Middle frontal gyrus (tissue), 1 donor: ENCODE results near the gene FMO5.

ENCODE experiments used
- DNase-seq: peaks from one replicate; pipeline ENCODE4 v3.0.0-alpha.2; 2015; ENCODE audit warnings: low spot score; ENCODE audit errors: extremely low spot score

The FMO5 gene, protein sequence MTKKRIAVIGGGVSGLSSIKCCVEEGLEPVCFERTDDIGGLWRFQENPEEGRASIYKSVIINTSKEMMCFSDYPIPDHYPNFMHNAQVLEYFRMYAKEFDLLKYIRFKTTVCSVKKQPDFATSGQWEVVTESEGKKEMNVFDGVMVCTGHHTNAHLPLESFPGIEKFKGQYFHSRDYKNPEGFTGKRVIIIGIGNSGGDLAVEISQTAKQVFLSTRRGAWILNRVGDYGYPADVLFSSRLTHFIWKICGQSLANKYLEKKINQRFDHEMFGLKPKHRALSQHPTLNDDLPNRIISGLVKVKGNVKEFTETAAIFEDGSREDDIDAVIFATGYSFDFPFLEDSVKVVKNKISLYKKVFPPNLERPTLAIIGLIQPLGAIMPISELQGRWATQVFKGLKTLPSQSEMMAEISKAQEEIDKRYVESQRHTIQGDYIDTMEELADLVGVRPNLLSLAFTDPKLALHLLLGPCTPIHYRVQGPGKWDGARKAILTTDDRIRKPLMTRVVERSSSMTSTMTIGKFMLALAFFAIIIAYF

DNA sequence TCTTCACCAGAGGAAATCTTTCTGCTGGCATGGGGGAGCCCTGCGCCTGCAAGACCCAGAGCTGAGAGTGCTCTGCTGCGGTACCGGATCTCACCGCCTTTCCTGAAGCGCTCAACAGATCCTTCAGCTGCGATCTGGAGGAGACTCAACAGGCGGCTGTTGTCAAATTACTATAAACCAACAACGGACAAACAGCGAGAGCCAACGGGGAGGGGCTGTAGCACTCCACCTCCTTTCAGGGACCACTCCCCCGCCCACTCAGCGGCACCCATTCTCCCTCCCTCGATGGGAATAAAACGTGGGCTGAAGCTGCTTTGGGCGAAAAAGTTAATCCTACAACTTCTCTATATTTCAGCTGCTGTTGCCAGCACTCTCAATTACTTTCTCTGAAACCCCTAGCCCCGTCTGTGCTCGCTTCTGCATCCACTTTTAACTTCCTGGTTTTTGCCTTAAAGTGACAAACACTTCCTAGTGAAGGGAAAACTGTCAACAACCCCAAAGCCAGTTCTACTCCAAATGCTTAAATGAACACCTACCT lies at the start of gene FMO5:
Gene FMO5 (minus strand): TSS at position 147 of the 538 bp plus-strand sequence. CDS start 310 bp downstream, outside the sequence.
- DNase-seq: no peak

GRCh38 chr1:147273409-147274336 lies 48.5 kb upstream of the FMO5 start:
- DNase-seq: peak; percentile 18

- DNase-seq: no peak
These were observed 46.9 kb upstream of the FMO5 start for GRCh38 chr1:147272042-147272441.

GRCh38 chr1:147270721-147271120 lies 45.6 kb upstream of the FMO5 start:
- DNase-seq: no peak

DNA sequence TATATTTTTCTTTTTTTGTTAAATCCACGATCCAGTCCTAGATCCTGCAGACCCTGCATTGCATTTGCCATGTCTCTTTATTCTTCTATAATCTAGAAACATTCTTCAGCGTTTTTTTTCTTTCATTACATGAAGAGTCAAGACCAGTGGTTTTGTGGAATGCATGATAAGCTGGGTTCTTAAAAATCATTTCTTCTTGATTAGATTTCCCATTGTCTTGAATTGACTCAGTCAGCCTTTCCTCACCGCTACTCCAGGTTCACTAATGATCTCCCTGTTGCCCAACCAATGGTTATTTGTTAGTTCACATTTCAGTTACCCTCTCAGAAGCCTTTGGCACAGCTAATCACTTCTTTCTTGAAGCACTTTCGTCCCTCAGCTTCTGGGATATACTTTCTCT lies 42.6 kb upstream of the FMO5 start:
- no peak for DNase-seq

- no peak for DNase-seq
These were observed 41.2 kb upstream of the FMO5 start for GRCh38 chr1:147266381-147266780.

GRCh38 chr1:147264158-147264768 lies 39.1 kb upstream of the FMO5 start:
- DNase-seq: no peak

DNA sequence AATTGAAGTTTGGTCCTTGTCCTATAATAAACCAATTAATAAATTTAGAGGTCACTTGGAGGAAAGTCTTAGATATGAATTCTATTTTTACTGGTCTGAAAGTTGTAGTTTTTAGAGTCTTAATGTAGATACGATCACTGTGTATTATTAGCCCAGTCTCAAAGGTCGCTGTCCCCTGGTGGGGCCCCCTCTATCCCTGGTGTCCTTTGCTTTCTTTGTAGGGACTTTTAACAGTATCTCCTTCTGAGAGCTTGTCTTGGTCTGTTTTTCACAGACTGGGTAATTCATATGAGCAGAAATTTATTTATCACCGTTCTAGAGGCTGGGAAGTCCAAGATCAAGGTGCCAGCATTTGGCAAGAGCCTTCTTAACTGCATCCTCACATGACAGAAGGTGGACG lies 35.8 kb upstream of the FMO5 start:
- no peak for DNase-seq

GRCh38 chr1:147252540-147252939 lies 27.4 kb upstream of the FMO5 start:
- no peak for DNase-seq

- DNase-seq: no peak
These were observed 22.6 kb upstream of the FMO5 start for GRCh38 chr1:147247656-147248238.

DNA sequence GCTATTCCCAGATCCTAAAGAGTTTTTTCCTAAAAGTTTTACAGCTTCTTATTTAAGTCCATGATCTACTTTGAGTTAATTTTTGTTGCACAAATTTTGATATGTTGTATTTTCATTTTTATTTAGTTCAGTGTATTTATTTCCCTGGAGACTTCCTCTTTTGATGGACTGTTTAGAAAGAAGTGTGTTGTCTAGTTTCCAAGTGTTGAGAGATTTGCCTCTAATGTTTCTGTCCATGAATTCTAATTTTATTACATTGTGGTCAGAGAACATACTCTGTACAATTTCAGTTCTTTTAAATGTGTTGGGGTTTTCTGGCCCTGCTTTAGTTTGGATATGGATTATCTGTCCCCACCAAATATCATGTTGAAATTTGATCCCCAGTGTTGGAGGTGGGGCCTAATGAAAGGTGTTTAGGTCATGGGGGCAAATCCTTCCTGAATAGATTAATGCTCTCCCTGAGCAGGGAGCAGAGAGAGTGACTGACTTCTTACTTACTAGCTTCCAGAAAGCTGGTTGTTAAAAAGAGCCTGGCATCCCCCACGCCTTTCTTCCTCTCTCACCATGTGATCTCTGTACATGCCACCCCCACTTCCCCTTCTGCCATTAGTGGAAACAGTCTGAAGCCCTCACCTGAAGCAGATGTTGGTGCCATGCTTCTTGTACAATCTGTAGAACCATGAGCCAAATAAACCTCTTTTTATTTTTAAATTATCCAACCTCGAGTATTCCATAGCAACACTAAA lies 21.9 kb upstream of the FMO5 start:
- no peak for DNase-seq

DNA sequence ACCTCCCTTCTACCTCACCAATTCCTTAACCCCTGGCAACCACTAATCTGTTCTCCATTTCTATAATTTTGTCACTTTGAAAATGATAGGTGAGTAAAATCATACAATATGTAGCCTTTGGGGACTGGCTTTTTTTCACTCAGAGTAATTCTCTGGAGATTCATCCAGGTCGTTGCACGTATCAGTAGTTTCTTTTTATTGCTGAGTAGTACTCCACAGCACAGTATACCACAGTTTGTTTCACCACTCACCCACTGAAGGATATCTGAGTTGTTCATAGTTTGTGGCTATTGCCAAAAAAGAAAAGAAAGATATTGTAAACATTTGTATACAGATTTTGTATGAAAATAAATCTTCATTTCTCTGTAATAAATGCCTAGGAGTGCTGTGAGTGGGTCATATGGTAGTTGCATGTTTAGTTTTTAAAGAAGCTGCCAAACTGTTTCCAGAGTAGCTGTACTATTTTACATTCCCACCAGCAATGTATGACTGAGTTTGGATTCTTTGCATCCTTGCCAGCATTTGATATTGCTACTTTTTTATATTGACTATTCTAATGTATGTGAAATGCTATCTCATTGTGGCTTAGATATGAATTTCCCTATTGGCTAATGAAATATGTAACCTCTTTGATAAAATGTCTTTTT lies 21.0 kb upstream of the FMO5 start:
- DNase-seq: no peak

DNA sequence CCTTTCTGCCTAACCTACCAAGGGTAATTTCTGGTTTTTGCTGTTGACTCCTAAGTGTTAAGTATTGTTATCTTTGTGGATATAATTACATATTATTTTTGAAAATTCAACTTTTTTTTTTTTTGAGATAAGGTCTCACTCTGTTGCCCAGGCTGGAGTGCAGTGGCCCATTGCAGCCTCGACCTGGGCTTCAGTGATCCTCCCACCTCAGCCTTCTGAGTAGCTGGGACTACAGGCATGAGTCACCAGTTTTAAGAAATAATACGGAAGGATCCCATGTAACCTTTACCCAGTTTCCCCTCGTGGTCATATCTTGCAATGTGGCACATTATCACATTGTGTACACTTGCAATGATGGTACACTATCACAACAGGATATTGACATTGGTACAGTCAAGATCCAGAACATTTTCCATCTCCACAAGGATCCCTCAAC lies 20.5 kb upstream of the FMO5 start:
- no peak for DNase-seq

- no peak for DNase-seq
These were observed 20.0 kb upstream of the FMO5 start for GRCh38 chr1:147245129-147245528.

GRCh38 chr1:147243841-147244240 lies 18.7 kb upstream of the FMO5 start:
- DNase-seq: no peak

GRCh38 chr1:147243228-147243685 lies 18.1 kb upstream of the FMO5 start:
- no peak for DNase-seq

DNA sequence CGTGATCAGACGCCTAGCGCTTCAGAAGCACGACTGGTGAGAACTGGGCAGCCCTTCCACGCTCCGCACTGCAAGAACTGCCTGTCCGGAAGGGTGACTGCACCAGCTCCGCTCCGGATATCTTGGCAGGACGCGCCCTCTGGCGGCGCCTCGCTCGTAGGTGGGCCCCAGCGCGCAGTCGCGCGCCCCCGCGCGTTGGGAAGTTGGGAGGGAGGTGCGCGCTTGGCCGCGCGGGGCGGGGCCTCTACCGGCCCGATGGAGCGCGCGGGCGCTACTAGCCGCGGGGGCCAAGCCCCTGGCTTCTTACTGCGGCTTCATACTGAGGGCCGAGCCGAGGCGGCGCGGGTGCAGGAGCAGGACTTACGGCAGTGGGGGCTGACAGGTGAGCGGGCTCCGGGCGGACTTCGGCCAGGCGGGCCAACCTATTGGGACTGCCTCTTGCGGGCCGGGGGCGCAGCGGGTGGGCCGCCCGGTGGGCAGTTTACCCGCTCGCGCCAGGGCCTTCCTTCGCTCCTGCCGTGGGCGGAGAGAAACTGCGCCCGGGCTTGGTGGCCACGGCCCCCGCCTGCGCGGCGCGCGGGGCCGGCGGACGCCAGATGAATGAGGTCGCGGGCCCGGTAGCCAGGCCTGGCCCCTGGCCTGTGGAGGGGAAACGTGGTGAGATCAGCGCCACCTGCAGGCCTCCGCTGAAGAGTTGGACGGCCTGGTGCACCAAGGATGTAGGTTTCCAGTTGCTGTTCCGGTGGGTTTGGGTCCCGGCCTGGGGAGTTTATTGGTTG lies 17.5 kb upstream of the FMO5 start, which contains the start of gene CHD1L:
Gene CHD1L (plus strand): TSS at position 236 of the 779 bp plus-strand sequence. CDS start 20 bp downstream, at position 256.
- peak; percentile 92 for DNase-seq

DNA sequence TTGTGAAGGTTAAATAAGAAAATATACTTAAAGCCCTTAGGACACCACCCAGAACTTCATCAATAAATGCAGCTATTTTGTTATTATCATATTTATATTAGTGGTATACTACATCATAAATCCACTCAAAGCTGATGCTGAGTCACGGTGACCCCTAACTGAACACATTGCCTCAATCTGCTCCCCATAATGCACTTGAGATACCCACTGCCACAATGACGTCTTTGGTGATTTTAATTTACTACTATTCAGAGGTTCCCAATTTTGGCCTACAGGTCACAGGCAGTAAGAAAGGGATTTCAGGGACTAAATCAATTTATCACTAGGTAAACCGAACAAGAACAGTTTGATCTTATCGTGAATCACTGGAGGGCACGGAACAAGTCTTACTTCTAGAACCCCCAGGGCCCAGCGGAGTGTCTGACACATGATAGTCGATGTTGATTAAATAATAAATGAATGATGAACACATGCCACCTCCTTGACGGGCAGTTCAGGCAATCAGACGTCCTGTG lies 16.9 kb upstream of the FMO5 start:
- no peak for DNase-seq
